SH-SY5Y (cell line): ENCODE data around the gene AREG.

Experiments
- GATA2 ChIP-seq: IDR thresholded peaks from 2 replicates; pipeline ENCODE4 v1.6.1; 2011; ENCODE audit warnings: mild to moderate bottlenecking, low read depth, low read length
- GATA3 ChIP-seq: IDR thresholded peaks from 2 replicates; pipeline ENCODE4 v1.6.1; 2011; ENCODE audit warnings: low read depth, mild to moderate bottlenecking, low read length, moderate library complexity

- no peak for TF ChIP-seq GATA2
- TF ChIP-seq GATA3: no peak
These were observed 3.2 kb upstream of the AREG start for GRCh38 chr4:74441744-74442143.
